Calu3 (cell line): ENCODE results near the gene ARIH1. TPM values are rescaled to one million over a fixed set of nuclear protein-coding genes. Genes with fewer than 3 reads are reported as not detected.

Experiments used
- BruUV-seq: library from RNA; stranded (reverse); fragments of 400-500 nt; replicated peaks from 2 replicates; lab custom pipeline; 2021; lab: Mats Ljungman, UMichigan
- CTCF ChIA-PET: fragments of 300-600 bp; sonication (Branson Sonifier 250); formaldehyde crosslinking; loops from one replicate; lab custom pipeline; 2022; ENCODE audit warnings: antibody characterized with exemption; lab: Charles Lee
- DNase-seq: peaks from one replicate; pipeline ENCODE4 v3.0.0; 2022
- H3K27ac Mint-ChIP-seq: one replicate; pipeline ENCODE4 v1.8.0; 2022; ENCODE audit warnings: mixed read lengths; ENCODE audit not compliant: unreplicated experiment
- H3K27me3 Mint-ChIP-seq: one replicate; pipeline ENCODE4 v1.8.0; 2022; ENCODE audit warnings: mixed read lengths; ENCODE audit not compliant: unreplicated experiment
- H3K36me3 Mint-ChIP-seq: one replicate; pipeline ENCODE4 v1.8.0; 2022; ENCODE audit warnings: mild to moderate bottlenecking, moderate library complexity, mixed read lengths; ENCODE audit not compliant: insufficient read depth, unreplicated experiment
- H3K4me1 Mint-ChIP-seq: one replicate; pipeline ENCODE4 v1.8.0; 2022; ENCODE audit warnings: mild to moderate bottlenecking, low read depth, mixed read lengths; ENCODE audit not compliant: unreplicated experiment
- H3K4me3 Mint-ChIP-seq: one replicate; pipeline ENCODE4 v1.8.0; 2022; ENCODE audit warnings: mild to moderate bottlenecking, low read depth, moderate library complexity, mixed read lengths; ENCODE audit not compliant: unreplicated experiment
- H3K9me3 Mint-ChIP-seq: one replicate; pipeline ENCODE4 v1.8.0; 2022; ENCODE audit warnings: low read depth, mixed read lengths; ENCODE audit not compliant: unreplicated experiment
- CTCF ChIP-seq: fragments of 200-600 bp; IDR thresholded peaks from one replicate; pipeline ENCODE4 v1.8.0; 2022; ENCODE audit warnings: antibody characterized with exemption; ENCODE audit not compliant: unreplicated experiment
- intact Hi-C: fragments of 100-400 bp; cut with micrococcal nuclease; formaldehyde crosslinking; loops from one replicate; pipeline ENCODE4 v1.10.0; 2022; ENCODE audit not compliant: unreplicated experiment
- total RNA-seq: library from RNA; stranded (reverse); gene quantifications from 2 replicates; pipeline ENCODE4 v1.2.3, GENCODE V29; 2022

ARIH1 gene
- total RNA-seq, 1 experiment from 2014 or later = 179 TPM

DNA sequence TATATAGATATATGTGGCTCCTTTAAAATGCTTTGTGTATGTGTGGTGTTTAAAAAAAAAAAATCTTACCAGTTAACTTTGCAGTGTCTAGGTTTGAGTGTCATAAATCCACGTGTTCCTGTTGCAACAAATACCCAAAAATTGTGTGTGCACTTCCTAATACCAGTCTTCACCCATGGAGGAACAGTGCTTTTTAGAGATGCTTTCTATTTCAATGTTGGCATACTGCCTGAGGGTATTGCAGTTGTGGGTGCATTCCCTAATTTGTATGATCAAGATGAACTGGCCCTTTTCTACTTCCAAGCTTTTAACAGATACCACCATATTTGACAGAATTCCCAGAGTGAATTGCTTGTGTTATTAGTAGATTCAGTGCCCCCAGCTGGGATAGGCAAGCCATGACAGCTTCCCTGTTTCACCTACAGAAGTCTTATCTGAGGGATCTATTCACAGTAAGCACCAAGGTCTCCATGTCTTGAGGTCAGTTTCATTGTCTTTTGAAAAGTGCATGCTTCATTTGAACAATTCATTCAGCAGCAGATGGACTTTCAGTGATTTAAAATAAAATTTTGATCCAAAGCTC is 111.4 kb downstream of the ARIH1 start:
- TF ChIP-seq CTCF = no peak
- Mint-ChIP-seq H3K4me3 (no peak overlapping the region), H3K9me3 (no peaks in the 10 kb centered on the region), H3K4me1 (no peaks in the 10 kb centered on the region), H3K27ac (no peak overlapping the region), H3K27me3 (no peaks in the 10 kb centered on the region), H3K36me3 (peaks cover 34% of the 10 kb centered on the region)
- intact Hi-C loops = no loop called here
- CTCF ChIA-PET = no interaction called here
- BruUV-seq = no TSS peak
- DNase-seq = no peak

- no peak overlapping the region for H3K4me3 Mint-ChIP-seq
- intact Hi-C loops = no loop called here
- CTCF ChIA-PET = no interaction called here
- peaks cover 30% of the 10 kb centered on the region for H3K36me3 Mint-ChIP-seq
- no peaks in the 10 kb centered on the region for H3K9me3 Mint-ChIP-seq
- no TSS peak for BruUV-seq
- TF ChIP-seq CTCF = no peak
- H3K4me1 Mint-ChIP-seq = no peaks in the 10 kb centered on the region
- H3K27me3 Mint-ChIP-seq = no peaks in the 10 kb centered on the region
- no peak for DNase-seq
- H3K27ac Mint-ChIP-seq = no peak overlapping the region
These were observed 114.0 kb downstream of the ARIH1 start for GRCh38 chr15:72588096-72588495.

DNA sequence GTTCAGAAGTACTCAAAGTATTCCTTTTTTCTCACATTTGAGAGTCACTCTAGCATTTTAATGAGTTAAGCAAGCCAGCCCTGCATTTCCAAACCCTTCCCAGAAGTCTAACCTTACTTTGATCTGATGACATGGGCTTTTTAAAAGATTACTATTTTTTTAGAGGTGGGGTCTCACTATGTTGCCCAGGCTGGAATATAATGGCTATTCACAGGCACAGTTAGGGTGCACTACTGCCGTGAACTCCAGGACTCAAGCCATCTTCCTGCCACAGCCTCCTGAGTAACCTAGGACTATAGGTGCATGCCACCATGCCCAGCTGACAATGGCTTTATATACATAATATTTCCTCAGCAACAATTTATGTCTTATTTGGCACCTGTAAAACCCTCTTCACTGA is 116.3 kb downstream of the ARIH1 start:
- H3K36me3 Mint-ChIP-seq = peaks cover 17% of the 10 kb centered on the region
- no peak for TF ChIP-seq CTCF
- CTCF ChIA-PET = no interaction called here
- H3K27ac Mint-ChIP-seq = no peak overlapping the region
- no peaks in the 10 kb centered on the region for H3K9me3 Mint-ChIP-seq
- no peak overlapping the region for H3K4me3 Mint-ChIP-seq
- DNase-seq = no peak
- intact Hi-C loops = no loop called here
- BruUV-seq = no TSS peak
- no peaks in the 10 kb centered on the region for H3K4me1 Mint-ChIP-seq
- no peaks in the 10 kb centered on the region for H3K27me3 Mint-ChIP-seq

DNA sequence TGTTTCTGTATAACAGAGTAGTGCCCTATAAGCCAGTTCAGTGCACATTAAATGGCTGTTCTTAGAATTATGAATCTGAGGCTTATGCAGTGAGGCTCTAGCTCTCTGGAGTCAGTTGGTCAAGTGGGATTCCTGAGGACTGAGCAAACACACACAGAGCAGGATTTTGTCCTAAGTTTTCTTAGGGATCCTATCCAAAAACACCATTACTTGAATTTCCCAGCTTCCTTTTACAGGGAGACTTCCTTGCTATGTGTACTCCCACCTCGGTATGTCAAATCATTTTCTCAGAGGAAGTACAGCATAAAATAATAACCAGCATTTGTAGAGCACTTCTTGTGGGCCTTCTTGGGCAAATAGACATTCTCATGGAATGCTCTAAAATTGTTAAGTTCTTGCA is 117.2 kb downstream of the ARIH1 start:
- intact Hi-C loops = no loop called here
- CTCF ChIA-PET = interaction anchor here (0.8 kb wide), 1 partner anchor 9 kb away, joined by 3 read pairs; no protein-coding TSS in a partner anchor
- Mint-ChIP-seq H3K27ac (no peak overlapping the region), H3K4me1 (no peaks in the 10 kb centered on the region), H3K27me3 (no peaks in the 10 kb centered on the region), H3K36me3 (peaks cover 17% of the 10 kb centered on the region), H3K9me3 (no peaks in the 10 kb centered on the region), H3K4me3 (no peak overlapping the region)
- no TSS peak for BruUV-seq
- no peak for DNase-seq
- TF ChIP-seq CTCF = no peak
